Type B pancreatic cell (in vitro differentiated cells): ENCODE data around the gene XCR1. TPM values are rescaled to one million over a fixed set of nuclear protein-coding genes. Genes with fewer than 3 reads are reported as not detected.

Experiments
- DNase-seq: peaks from one replicate; pipeline ENCODE4 v3.0.0; 2021; ENCODE audit warnings: mixed read lengths; ENCODE audit not compliant: unreplicated experiment; ENCODE audit errors: extremely low spot score
- H3K27ac Mint-ChIP-seq: 2 replicates; pipeline ENCODE4 v1.8.0; 2021; ENCODE audit warnings: mild to moderate bottlenecking, mixed read lengths
- H3K27me3 Mint-ChIP-seq: 2 replicates; pipeline ENCODE4 v1.8.0; 2021; ENCODE audit warnings: mixed read lengths
- H3K36me3 Mint-ChIP-seq: 2 replicates; pipeline ENCODE4 v1.8.0; 2021; ENCODE audit warnings: mixed read lengths
- H3K4me1 Mint-ChIP-seq: one replicate; pipeline ENCODE4 v1.8.0; 2021; ENCODE audit warnings: mixed read lengths; ENCODE audit not compliant: unreplicated experiment
- H3K4me3 Mint-ChIP-seq: 2 replicates; pipeline ENCODE4 v1.8.0; 2021; ENCODE audit warnings: mild to moderate bottlenecking, mixed read lengths
- H3K9me3 Mint-ChIP-seq: 2 replicates; pipeline ENCODE4 v1.8.0; 2021; ENCODE audit warnings: mixed read lengths
- CTCF ChIP-seq: fragments of 200-600 bp; sonication (generic); conservative IDR thresholded peaks from 2 replicates; pipeline ENCODE4 v1.5.0; 2021; ENCODE audit warnings: antibody characterized with exemption, mild to moderate bottlenecking
- total RNA-seq: library from RNA; stranded (reverse); gene quantifications from 2 replicates; pipeline ENCODE4 v1.2.1, GENCODE V29; 2021; ENCODE audit warnings: low replicate concordance

Gene XCR1
- total RNA-seq, 1 donor from 2014 or later: 3.6 TPM

- peak overlapping the region; percentile 13 for H3K4me3 Mint-ChIP-seq
- H3K27me3 Mint-ChIP-seq: no peaks in the 10 kb centered on the region
- no peak for TF ChIP-seq CTCF
- no peaks in the 10 kb centered on the region for H3K9me3 Mint-ChIP-seq
- H3K27ac Mint-ChIP-seq: peak overlapping the region; percentile 27
- DNase-seq: no peak
- H3K36me3 Mint-ChIP-seq: peaks cover 3% of the 10 kb centered on the region
- peaks cover 27% of the 10 kb centered on the region for H3K4me1 Mint-ChIP-seq
Measured at GRCh38 chr3:45986303-45986982, 40.8 kb downstream of the XCR1 start.

- no peaks in the 10 kb centered on the region for H3K27me3 Mint-ChIP-seq
- peaks cover 27% of the 10 kb centered on the region for H3K4me1 Mint-ChIP-seq
- no peak for DNase-seq
- peaks cover 9% of the 10 kb centered on the region for H3K36me3 Mint-ChIP-seq
- no peak for TF ChIP-seq CTCF
- H3K27ac Mint-ChIP-seq: peak overlapping the region; percentile 27
- H3K9me3 Mint-ChIP-seq: no peaks in the 10 kb centered on the region
- H3K4me3 Mint-ChIP-seq: no peak overlapping the region
Measured at GRCh38 chr3:45985532-45986302, 41.6 kb downstream of the XCR1 start.

- Mint-ChIP-seq H3K27ac (no peak overlapping the region), H3K36me3 (peaks cover 7% of the 10 kb centered on the region), H3K9me3 (no peaks in the 10 kb centered on the region), H3K4me1 (peaks cover 23% of the 10 kb centered on the region), H3K27me3 (no peaks in the 10 kb centered on the region), H3K4me3 (no peak overlapping the region)
- no peak for TF ChIP-seq CTCF
- no peak for DNase-seq
Measured at GRCh38 chr3:45984331-45985312, 42.7 kb downstream of the XCR1 start.

GRCh38 chr3:45983770-45984169, 43.5 kb downstream of the XCR1 start:
- Mint-ChIP-seq H3K4me3 (no peak overlapping the region), H3K4me1 (peaks cover 21% of the 10 kb centered on the region), H3K27ac (no peak overlapping the region), H3K9me3 (no peaks in the 10 kb centered on the region), H3K36me3 (peaks cover 13% of the 10 kb centered on the region), H3K27me3 (no peaks in the 10 kb centered on the region)
- TF ChIP-seq CTCF: no peak
- no peak for DNase-seq

- Mint-ChIP-seq H3K4me3 (no peak overlapping the region), H3K9me3 (no peaks in the 10 kb centered on the region), H3K27ac (no peak overlapping the region), H3K27me3 (no peaks in the 10 kb centered on the region), H3K4me1 (peaks cover 6% of the 10 kb centered on the region), H3K36me3 (peaks cover 18% of the 10 kb centered on the region)
- no peak for DNase-seq
- no peak for TF ChIP-seq CTCF
Measured at GRCh38 chr3:45981346-45982074, 45.8 kb downstream of the XCR1 start.
